Measurements from ENCODE around the gene TUBB2B.

Gene TUBB2B

GRCh38 chr6:3263096-3263495 lies 35.6 kb upstream of the TUBB2B start:
- DNase-seq (ENCODE audit: low read depth), result no peak
- TF ChIP-seq CTCF (IDR thresholded peaks at IDR 0.05; ENCODE audit: insufficient read depth, low read depth, low read length, missing control alignments), result no peak
- H3K4me3 ChIP-seq (ENCODE audit: low read length), result no peak overlapping the region

GRCh38 chr6:3261921-3262320 lies 34.5 kb upstream of the TUBB2B start:
- H3K4me3 ChIP-seq (ENCODE audit: low read length), result no peak overlapping the region
- TF ChIP-seq CTCF (IDR thresholded peaks at IDR 0.05; ENCODE audit: insufficient read depth, low read depth, low read length, missing control alignments), result no peak
- DNase-seq (ENCODE audit: low read depth), result no peak

DNA sequence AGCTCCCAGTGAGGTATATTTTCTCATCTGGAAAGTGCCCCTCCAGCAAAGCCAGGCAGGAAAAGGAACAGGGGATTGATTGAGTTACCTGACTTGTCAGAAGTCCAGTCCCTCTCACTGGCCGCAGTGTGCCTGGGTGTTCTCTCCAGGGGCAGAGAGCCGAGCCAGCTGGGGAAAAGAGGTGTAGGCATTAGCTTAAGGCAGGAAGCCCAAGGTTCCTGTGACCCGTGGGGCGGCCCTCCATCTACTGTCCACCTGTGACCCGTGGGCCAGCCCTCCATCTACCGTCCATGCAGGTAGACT lies 34.0 kb upstream of the TUBB2B start:
- TF ChIP-seq CTCF (IDR thresholded peaks at IDR 0.05; ENCODE audit: insufficient read depth, low read depth, low read length, missing control alignments), result no peak
- DNase-seq (ENCODE audit: low read depth), result no peak
- H3K4me3 ChIP-seq (ENCODE audit: low read length), result no peak overlapping the region

DNA sequence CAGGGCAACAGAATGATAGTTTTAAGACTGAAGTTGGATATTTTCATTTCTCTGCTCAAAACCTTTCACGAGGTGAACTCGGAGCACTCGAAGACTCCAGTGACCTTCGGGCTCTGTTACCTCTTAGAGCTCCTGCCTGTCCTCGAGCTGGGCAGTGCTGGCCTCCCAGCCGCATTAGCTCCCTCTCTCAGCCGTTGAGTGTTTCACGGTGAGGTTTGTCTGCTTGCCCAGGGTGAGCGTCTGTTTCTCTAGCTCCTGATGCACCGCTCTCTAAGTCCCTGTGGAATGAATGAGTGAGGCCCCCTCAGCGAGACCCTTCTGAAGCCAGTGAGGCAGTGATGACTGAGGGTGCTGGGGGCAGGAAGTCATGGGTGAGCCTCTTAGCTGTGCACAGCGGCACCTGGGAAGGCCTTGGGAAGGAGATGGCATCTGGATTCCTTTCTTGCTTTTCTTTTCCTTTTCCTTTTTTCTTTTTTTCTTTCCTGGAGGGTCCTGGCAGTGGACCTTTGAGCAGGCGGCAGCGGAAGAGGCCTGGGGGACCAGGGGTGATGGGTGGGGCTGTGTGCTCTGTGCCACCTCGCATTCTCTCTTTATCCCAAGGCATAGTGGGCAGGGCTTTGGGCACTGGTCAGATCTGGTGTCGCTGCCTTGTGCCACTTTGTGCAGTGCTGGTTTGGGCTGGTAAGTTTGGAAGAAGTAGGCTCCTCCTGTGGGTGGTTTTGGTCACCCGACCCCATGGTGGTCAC lies 33.5 kb upstream of the TUBB2B start:
- TF ChIP-seq CTCF (IDR thresholded peaks at IDR 0.05; ENCODE audit: insufficient read depth, low read depth, low read length, missing control alignments), result no peak
- no peak overlapping the region for H3K4me3 ChIP-seq (ENCODE audit: low read length)
- no peak for DNase-seq (ENCODE audit: low read depth)

GRCh38 chr6:3260296-3260695 lies 32.8 kb upstream of the TUBB2B start:
- TF ChIP-seq CTCF (IDR thresholded peaks at IDR 0.05; ENCODE audit: insufficient read depth, low read depth, low read length, missing control alignments), result no peak
- no peak for DNase-seq (ENCODE audit: low read depth)
- H3K4me3 ChIP-seq (ENCODE audit: low read length), result peak overlapping the region; percentile 86

DNA sequence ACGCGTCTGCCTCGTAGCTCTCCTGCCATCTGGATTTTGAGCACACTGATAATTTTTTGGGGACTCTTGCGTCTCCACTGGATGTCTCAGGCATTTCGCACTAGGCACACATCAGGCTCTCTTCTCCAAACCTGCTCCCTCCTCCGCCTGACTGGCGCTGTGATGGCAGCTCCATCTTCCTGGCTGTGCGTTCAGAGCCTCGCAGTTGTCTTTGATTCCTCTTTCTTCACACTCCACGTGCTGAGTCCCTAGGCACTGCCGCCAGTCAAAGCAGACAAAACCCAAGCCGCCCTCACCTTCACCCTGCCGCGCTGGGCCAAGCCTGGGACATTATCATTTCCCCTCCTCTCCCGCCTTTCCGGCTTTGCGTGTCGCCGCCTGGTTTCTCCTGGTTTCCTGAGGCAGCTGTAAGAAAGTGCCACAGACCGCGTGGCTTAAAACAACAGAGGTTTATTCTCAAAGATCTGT lies 32.1 kb upstream of the TUBB2B start:
- DNase-seq (ENCODE audit: low read depth), result peak; percentile 43
- peak; percentile 11 for TF ChIP-seq CTCF (IDR thresholded peaks at IDR 0.05; ENCODE audit: insufficient read depth, low read depth, low read length, missing control alignments)
- peak overlapping the region; percentile 86 for H3K4me3 ChIP-seq (ENCODE audit: low read length)
